HG02678 (cell line): ENCODE results near the gene SNRPB.

ENCODE experiments used
- ATAC-seq: cut with Tn5 transposase; IDR thresholded peaks from one replicate; pipeline ENCODE4 v1.9.1; 2021; ENCODE audit warnings: mild to moderate bottlenecking, moderate library complexity; ENCODE audit not compliant: unreplicated experiment

Gene SNRPB

DNA sequence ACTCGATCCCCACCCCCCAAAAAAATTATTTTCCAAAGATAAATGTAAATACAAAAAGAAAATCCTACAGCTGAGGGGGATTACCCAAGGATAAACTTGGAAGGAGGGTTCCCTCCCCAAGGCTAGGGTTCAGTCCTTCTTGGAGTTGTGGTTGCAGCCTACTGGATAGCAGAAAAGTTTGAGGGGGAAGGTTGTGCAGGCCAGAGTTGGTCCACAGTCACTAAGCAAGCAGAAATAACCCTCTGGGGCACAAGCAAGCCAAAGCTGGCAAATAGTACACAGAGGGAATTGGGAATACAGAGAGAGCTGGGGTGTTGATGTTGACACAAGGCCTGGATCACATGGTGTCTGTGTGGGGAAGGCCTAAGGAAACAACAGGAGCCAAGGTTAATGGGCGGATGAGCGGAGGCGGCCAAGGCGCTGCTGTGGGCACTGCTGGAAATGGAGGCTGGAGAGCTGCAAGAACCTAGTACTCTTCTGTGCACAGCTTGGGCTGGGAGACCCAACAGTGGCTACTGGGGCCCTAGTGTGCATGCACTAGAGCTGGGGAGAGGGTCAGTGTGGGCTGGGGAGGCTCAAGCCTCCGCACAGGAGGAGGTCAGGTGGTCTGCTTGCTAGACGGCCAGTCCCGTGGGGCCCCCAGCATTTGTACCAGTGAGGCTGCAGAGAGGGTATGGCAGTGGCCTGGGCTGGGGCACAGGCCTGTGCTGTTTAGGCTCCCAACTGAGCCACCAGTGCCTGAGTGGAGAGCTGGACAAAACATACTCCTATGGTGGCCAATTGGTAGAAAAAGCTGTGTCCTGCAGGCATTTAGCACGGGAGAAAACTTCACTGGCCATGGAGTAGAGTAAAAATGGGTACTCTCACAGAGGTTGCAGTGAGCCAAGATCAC is 5.5 kb upstream of the SNRPB start:
- no peak for ATAC-seq

DNA sequence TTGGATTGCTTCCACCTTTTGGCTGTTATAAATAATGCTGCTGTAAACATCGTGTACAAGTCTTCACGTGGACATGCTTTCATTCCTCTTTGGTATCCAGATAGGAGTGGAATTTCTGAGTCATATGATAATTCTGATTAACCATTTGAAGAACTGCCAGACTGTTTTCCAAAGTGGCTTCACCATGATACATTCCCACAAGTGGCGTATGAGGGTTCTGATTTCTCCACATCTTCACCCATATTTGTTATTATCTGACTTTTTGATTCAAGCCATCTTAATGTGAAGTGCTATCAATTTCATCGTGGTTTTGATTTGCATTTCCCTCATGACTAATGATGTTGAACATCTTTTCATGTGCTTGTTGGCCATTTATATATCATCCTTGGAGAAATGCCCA is 2.9 kb upstream of the SNRPB start:
- no peak for ATAC-seq

DNA sequence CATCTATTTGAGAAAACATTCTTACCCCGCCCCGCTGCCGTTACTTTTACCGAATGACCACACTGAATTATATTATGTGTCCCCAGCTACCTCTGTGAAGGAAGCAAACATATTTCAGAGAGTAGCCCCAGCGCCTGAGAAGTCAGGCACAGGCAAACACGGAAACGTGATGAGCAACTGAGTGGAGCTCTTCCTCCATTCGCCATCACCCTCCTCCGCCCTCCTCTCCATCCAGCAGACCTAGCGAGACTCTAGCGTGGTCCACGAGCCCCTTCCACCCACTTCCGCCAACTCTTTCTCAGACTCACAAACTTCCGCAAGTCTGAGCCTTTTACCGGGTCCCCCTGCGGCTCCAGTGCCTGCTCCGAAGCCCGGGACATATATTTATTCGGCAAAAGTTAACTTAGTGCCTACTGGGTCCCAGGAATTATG is 582 bp downstream of the SNRPB start:
- peak; percentile 37 for ATAC-seq

DNA sequence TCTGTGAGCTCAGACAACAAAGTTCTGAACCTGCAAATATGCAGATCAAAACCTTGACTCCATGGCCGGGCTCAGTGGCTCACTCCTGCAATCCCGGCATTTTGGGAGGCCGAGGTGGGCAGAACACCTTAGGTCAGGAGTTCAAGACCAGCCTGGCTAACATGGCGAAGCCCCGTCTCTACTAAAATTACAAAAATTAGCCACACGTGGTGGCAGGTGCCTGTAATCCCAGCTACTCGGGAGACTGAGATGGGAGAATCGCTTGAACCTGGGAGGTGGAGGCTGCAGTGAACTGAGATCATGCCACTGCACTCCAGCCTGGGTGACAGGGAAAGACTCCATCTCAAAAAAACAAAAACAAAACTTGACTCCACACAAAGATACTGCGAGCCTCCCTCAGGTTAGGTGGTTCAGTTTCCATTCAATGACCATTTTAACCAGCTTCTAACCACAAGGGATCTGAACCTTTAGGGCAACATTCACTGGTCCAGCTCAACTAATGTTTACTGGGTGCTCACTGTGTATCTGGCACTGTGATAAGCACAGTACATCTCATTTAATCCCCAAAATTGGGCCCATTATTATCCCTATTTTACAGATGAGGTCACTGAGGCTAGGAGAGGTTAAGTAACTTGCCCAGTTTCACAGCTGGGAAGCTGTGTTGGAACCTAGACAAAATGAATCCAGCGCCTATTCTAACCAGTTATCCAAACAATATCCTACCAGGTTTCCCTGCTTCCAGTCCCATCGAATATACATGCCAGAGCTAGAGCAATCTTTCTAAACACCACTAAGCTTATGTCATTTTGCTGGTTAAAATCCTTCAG is 1.8 kb downstream of the SNRPB start:
- no peak for ATAC-seq

DNA sequence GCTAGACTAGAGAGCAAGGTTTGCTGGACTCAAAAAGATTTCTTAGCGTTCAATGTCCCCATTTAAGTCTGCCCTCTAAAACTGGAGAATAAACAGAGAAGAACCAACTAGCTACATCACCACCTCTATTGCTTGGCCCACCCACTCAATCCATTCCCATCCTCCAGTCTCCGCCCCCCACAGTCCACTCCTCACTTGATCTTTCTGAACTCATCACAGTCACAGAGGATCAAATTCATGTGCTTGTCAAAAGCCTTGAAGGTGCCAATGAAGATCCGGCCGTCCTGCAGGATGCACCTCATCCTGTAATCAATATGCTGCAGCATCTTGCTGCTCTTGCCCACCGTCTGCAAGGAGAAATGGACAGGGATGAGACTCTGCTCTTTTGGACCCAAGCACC is 3.2 kb downstream of the SNRPB start:
- ATAC-seq: no peak

DNA sequence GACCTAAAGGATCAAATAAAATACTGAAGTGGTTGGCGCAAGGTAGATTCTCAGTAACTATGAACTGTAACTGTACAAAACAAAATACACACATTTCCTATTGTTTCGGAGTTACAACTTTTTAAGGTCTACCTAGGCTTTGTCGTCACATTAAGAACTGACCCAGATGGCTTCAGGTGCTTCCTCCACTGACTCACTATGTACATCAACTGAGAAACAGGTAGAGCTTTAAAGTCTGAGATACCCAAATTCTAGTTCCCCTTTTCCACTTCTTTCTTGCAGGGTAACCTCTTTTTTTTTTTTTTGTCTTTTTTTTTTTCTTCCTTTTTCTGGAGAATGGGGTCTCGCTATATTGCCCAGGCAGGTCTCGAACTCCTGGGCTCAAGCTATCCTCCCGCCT is 5.5 kb downstream of the SNRPB start:
- no peak for ATAC-seq

DNA sequence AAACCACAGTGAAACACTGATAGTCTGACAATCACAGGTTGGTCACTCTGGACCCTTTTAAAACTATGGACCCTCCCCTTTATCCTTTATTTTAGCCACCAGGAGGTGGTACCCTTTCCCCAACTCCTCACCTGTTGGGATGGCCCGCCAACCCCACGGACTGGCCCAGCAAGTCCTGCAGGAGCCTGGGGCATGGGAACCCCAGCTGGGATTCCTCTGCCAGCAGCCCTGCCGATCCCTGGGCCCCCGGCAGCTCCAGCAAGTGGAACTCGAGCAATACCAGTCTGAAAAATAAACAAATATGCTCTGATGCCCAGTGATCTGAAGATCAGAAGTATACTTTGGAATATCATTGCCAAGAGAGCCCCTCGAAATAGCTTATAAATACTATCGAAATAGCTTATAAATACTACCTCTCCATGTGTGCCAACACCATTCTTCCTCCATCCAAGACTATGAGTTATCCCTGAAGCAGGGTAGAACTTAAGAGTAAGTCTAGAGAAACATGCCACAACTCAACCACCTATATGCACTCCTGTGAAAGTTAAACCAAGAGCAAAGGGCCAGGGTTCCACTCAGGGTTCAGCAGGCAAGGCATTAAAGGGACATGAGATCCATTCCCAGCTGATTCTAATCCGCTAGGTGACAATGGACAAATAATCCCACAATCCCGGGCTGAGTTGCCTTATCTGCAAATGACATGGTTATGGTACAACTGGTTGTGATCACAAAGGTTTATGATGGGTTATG is 6.8 kb downstream of the SNRPB start:
- no peak for ATAC-seq

DNA sequence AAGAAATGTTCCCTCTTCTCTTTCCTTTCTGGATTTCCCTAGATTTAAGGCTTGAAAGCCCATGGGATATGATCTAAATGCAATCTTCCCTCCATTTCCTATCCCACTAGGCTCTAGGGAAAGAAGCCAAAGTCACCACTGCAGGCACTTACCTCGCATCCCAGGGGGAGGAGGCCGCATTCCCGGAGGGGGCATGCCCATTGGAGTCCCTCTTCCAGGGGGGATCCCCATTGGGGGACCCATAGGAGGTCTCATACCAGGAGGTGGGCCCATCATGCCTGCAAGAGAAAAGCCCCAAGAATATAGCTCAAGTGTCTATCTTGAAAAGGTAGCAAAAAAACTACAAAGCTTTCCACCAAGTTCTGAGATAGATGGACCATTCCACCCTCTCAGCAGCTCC is 8.1 kb downstream of the SNRPB start:
- no peak for ATAC-seq

DNA sequence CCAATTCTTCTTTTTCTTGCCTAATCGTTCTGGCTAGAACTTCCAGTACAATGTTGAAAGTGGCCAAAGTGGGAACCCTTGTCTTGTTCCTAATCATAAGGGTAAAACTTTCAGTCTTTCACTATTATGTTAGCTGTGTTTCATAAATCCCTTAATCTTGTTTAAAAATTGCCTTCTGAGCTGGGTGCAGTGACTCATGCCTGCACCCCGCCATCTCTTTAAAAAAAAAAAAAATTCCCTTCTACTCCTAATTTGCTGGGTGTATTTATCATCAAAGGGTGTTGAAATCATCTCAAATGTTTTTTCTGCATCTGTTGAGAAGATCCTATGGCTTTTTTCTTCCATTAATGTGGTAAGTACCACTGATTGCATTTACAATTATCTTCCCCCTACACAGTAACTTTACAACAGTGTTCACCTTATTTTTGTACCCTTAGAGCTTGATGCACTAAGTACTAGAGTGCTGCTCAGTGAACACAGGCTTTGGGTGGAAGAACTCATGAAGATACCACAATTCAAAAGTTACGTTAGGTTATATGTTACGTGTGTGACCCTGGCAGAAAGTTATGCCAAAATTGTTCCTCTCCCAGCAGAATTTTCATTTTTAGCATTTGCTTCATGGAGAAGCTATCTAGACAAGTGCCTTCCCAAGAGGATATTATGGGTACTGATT is 9.7 kb downstream of the SNRPB start:
- no peak for ATAC-seq

DNA sequence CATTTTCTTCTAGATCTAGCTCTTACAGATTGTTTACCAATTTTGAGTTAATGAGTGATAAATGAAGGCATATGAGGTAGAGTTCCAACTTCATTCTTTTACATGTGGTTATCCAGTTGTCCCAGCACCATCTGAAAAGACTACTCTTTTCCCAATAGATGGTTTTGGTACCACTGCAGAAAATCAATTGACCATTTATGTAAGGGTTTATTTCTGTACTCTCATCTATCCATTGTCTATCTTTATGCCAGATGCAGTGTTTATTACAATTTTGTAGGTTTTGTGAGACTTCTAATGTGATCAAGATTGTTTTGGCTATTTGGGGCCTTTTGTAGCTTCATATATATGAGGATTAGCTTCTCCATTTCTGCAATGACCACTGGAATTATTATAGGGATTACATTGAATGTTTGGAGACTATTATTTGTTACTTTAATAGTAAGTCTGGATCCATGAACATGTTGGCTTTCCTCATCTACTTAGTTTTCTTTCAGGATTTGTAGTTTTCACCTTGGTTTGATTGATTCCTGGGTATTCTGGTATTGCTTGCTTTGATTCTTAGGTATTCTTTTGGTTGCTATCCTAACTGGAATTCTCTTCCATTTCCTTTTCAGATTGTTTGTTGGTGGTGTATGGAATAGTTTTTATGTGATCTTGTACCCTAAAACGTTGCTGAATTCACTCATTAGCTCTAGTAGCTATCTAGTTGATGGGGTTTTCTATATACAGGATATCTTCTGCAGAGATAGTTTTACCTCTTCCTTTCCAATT is 10.4 kb downstream of the SNRPB start:
- no peak for ATAC-seq

DNA sequence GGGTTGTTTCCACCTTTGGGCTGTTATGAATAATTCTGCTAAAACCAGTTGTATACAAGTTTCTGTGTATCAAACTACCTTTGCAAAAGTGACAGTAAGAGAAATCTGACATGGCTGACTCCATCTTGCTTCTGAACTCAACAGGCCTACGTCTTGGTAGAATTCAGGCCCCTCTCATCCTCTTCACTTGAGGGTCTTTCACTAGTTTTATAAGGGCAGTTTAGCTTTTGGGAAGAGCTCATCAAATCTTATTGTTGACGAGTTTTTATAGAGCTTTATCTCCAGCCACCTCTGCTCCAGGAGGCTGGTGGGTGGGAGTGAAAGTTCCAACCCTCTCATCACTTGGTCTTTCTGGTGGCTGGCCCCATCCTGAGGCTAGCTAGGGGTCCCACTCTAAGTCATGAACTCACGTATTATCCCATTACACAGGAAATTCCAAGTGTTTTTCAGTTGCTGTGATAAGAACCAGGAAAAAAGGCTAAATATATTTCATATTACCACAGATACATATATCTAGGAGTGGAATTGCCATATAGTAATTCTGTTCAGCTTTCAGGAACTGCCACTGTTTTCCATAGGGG is 11.6 kb downstream of the SNRPB start:
- ATAC-seq: no peak

DNA sequence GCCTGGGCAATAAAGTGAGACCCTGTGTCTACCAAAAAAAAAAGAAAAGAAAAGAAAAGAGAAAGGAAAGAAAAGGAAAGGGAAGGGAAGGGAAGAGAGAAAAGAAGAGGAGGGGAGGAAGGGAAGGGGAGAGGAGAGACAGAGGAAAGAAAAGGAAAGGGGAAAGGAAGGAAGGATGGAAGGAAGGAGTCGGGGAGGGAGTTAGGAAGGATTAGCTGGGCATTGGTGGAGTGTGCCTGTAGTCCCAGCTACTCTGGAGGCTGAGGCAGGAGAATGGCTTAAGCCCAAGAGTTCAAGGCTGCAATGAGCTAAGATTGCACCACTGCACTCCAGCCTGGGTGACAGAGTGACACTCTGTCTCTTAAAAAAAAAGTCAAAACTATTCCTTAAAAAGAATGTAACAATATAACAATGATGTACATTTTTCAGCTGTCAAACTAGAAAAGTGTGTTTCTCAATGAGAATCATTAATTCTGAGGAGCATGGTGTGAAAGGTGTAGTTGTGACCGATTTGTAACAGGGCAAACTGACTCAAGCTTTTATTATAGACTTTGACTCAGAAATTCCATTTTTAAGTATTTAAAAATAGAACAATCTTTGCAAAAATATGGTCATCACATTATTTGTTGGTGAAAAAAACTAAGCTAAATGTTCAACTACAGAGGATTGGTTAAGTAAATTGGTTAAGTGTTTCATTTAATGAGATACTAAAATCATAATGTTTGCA is 14.7 kb downstream of the SNRPB start:
- no peak for ATAC-seq

DNA sequence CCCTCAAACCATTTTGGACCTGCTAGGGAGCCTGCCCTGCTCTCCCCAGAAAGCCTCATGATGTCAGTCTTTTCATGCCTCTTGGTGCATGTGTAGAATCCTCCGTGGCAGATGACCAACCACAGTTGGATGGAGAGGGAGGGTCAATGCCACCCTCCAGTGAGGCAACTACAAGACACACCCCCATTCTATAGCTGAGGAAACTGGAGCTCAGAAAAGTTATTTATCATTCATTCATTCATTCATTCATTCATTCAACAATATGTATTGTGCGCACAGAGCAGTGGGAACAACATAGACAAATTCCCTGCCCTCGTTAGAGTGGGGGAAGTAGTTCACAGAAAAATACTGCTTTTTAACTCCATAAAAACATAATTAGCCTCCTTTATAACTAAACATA is 16.8 kb downstream of the SNRPB start:
- no peak for ATAC-seq

DNA sequence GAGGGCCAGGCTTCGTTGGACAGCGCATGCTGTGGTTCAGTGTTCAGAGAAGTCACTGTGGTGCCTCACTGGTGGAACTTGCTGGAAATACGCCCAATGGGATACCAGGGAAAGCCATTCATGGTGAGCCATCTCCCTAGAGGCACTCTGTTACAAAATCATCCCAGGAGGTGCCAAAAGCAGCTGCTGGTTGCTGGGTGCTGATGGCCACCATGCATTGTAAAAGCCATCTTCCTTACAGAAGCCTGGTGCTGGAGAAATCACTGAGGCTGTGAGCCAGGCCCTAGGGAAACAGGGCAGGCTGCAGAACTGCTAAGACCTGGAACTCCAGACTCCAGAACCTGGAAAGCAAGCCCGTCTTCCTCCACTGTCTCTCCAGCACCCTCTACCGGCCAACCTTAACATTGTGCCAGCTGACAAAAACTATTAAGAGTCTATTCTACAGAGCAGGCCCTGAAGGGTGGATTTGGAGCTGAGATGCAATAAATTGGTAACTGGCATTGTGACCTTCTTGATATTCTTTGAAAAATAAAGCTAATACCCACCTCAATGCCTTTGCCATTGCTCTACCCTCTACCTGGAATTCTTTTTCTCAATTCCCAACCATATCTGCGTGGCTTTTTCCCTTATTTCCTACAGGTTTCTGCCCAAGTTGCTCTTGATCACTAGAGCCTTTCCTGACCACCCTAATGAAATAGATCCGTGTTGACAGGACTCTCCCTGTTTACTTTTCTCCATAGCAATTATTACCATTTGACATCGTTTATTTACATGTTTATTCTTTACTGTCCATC is 18.5 kb downstream of the SNRPB start:
- ATAC-seq: no peak

DNA sequence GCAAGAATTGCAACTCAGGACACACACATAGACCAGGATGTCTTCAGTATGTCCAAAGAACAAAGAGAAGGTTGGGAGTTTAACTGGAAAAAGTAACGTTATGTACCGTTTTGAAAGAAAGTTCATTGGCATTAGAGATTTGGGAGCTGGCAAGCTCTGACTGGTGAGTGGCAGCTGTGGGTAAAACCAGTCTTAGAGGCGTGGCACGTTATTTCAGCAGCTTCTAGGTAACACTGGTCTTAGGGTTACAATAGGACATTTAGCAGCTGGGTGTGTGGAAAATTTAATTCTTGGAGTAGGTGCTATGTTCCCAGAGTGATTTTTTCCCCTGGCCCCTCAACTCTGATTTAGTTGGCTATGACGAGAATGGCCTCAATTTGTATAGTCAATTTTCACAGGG is 19.2 kb downstream of the SNRPB start:
- ATAC-seq: no peak

DNA sequence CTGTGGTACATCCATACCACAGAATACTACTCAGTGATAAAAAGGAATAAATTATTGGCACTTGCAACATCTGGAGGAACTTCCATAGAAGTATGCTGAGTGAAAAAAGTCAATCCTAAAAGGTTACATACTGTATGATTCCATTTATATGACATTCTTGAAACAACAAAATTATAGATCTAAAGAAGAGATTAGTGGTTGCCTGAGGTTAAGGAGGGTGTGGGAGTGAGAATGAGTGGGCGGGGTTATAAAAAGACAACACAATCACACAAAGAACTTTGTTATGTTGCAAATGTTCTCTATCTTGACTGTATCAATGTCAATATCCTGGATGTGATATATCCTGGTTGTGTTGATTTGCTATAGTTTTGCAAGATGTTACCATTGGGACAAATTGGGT is 21.2 kb downstream of the SNRPB start:
- no peak for ATAC-seq

DNA sequence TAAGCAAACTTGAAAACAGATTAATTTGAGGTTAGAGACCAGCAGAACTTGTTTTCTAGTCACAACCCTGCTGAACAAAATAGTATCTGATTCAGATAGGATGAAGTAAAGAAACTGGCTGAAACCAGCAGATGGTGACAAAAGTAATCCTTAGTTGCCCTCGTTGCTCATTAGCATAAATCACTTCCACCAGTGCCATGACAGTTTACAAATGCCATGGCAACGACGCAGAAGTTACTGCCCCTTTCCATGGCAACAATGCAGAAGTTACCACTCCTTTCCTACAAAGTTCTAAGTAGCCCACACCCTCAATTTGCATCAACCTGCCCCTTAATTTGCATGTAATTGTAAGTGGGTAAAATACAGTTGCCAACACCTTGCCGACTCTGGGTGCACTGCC is 23.7 kb downstream of the SNRPB start:
- no peak for ATAC-seq

DNA sequence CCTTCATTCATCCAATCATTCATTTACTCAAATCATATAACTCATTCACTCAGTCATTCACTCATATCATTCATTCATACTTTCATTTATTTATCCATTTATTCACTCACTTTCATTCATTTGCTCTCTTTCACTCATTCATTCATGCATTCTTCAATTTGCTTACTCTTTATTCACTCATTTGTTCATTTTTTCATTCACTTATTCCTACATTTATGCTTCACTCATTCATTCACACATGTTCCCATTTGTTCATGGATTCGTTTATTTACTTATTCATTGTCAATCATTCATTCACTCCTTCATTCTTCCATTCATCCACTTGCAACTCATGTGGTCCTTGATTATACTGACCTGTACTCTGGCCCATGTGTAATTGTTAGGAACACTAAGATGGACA is 39.4 kb downstream of the SNRPB start:
- ATAC-seq: no peak
